Measurements from ENCODE around the gene CDC14B. TPM values are rescaled to one million over a fixed set of nuclear protein-coding genes. Genes with fewer than 3 reads are reported as not detected.
"Not testable (repeated sequence)": the region's sequence is repeated elsewhere in the genome, so short reads cannot be mapped to it uniquely, and the experiment has no call there.

CDC14B gene
- total RNA-seq, 2 donors from 2014 or later: 5.9 to 16.4 TPM

DNA sequence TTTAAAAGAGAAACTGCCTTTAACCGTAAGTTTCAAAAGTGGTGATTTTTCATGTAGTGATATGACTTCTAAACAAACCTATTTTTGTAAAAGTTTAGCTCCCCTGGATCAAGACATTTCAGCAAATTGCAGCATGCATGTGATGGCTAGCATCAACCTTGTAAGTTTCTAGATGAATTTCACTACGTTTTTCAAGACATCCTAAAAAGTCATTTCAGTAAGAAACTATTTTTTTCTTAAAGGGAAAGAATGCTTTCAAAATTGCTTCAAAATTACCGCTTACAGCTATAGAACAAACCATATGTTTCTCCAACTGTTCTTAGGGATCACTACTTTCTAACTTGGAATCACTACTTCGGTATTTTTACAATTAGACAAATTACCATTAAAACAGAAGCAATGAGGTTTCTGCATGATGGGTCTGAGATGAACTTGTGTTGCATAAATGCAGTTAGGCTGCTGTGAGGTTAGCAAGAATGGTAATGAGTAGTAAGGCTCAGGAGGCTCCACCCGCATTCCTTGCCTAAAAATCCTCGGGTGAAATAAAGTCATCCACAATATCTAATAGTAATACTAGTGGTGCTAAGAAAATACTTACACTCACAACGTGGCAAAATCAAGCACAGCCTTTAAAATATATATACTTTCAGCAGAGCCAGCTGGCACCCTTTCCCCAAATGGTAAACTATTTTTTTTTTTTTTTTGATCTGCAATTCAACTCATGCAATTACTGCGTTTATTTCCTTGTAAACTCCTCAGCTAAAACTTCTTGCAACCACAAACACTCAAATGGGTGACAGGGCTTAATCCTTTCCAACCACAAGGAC is 53.8 kb downstream of the CDC14B start:
- DNase-seq: no peak
- Mint-ChIP-seq H3K36me3 (ENCODE audit: low read depth) (no peaks in the 10 kb centered on the region), H3K4me3 (peak overlapping the region; percentile 92), H3K4me1 (peaks cover 13% of the 10 kb centered on the region), H3K27ac (peak overlapping the region; percentile 54), H3K27me3 (no peaks in the 10 kb centered on the region)
- no peaks in the 10 kb centered on the region for H3K9me3 ChIP-seq (ENCODE audit: control insufficient read depth, low read length, poor library complexity, severe bottlenecking)
- ATAC-seq: no peak

DNA sequence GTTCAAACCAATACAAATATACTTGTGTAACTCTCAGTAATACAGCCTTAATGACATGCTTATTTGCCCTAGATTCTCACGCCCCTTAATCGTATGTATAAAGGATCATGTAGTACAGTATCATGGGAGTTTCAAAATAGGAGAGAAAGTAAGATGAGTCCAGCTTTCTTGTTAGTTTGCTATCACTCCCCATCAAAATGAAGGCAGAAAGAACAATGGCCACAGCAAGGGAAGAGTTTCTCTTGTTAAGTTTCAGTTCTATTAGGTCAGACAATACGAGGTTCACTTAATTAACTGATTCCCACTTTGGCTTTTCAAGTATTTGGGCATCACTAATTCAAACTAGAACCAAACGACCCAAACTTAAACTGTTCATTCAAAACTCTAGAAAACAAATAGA is 55.4 kb downstream of the CDC14B start:
- H3K9me3 ChIP-seq (ENCODE audit: control insufficient read depth, low read length, poor library complexity, severe bottlenecking): no peaks in the 10 kb centered on the region
- Mint-ChIP-seq H3K4me3 (no peak overlapping the region), H3K36me3 (ENCODE audit: low read depth) (no peaks in the 10 kb centered on the region), H3K27ac (no peak overlapping the region), H3K27me3 (no peaks in the 10 kb centered on the region), H3K4me1 (peaks cover 13% of the 10 kb centered on the region)
- no peak for ATAC-seq
- DNase-seq: no peak

DNA sequence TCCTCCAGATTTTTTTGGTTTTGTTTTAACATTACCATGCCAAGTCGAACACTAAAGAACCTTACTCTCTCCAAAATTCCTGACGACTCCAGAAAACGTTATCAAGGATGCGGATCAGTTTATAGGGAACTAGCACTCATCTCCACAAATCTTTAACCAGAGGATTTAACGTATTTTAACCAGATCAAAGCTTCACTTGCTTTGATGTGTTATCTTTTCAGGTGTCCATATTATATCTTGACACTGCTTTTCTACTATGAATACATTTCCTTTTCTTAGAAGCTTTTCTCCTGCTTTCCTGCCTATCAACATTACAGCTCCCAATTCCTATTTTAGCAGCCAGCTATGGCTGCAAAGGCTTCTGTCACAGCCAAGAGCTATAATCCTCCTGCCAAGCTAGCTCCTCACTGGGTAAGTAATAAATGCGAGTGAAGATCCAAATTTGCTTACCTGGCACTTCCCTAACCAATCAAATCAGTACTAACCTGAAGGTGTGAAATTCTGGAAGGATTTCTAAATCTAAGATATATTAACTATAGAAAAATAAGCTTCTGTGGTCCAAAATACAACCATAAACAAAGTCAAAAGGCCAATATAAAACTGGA is 60.2 kb downstream of the CDC14B start:
- H3K27me3 Mint-ChIP-seq: no peaks in the 10 kb centered on the region
- no peak overlapping the region for H3K4me3 Mint-ChIP-seq
- H3K4me1 Mint-ChIP-seq: peaks cover 6% of the 10 kb centered on the region
- ATAC-seq: no peak
- no peaks in the 10 kb centered on the region for H3K9me3 ChIP-seq (ENCODE audit: control insufficient read depth, low read length, poor library complexity, severe bottlenecking)
- no peak for DNase-seq
- no peak overlapping the region for H3K27ac Mint-ChIP-seq
- H3K36me3 Mint-ChIP-seq (ENCODE audit: low read depth): peaks cover 3% of the 10 kb centered on the region

DNA sequence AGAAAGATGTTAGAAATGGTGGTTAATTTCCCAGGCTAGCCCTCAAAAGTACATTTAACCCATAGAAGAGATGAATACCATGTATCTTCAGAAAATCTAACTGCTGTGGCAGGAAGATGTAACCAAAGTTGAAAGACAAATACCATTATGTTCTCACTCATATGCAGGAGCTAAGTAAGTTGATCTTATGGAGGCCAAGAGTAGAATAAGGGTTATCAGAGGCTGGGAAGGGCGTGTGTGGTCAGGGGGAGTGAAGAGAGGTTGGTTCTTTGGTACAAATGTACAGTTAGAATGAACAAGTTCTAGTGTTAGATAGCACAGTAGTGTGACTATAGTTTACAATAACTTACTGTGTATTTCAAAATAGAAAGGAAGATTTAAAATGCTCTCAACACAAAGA is 61.7 kb downstream of the CDC14B start:
- DNase-seq (no peak), ATAC-seq (no peak)
- Mint-ChIP-seq H3K36me3 (ENCODE audit: low read depth) (peaks cover 3% of the 10 kb centered on the region), H3K4me3 (no peak overlapping the region), H3K4me1 (peaks cover 9% of the 10 kb centered on the region), H3K27me3 (no peaks in the 10 kb centered on the region), H3K27ac (no peak overlapping the region)
- no peaks in the 10 kb centered on the region for H3K9me3 ChIP-seq (ENCODE audit: control insufficient read depth, low read length, poor library complexity, severe bottlenecking)

DNA sequence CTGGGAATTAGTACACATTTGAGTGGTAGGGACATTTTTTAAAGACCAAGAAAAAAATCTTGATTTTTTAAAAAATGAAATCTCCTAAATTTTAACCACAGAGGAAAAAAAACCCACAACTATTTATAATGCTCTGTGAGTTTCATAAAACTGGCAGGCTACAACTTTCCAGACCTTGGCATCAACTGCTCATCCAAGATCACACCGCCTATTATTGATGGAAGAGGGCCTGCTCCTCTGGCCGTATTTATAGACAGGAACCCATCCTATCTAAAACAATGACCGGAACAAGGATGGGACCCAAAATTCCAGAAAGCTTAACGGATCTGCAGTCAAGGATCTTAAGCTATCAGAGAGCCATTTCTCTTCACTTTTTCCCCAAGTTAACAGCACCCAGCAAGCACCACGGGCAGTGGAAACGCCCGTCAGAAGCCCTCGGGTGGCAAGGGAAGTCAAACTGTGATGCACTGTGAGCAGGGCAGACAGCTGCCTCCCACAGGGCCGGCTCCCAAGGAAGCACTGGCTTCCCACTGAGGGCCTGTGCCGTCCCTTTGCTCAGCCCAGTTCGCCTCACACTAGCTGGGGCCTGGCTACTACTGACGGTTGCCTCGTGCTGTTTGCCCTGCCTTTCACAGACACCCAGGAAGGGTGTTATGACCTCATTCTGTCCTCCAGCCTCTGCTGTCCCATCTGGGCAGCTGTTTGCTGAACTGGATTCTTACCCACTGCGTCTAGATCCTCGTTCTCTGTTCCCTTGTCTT is 62.8 kb downstream of the CDC14B start:
- no peaks in the 10 kb centered on the region for H3K9me3 ChIP-seq (ENCODE audit: control insufficient read depth, low read length, poor library complexity, severe bottlenecking)
- no peak overlapping the region for H3K4me3 Mint-ChIP-seq
- H3K27ac Mint-ChIP-seq: no peak overlapping the region
- H3K4me1 Mint-ChIP-seq: peaks cover 9% of the 10 kb centered on the region
- peaks cover 3% of the 10 kb centered on the region for H3K36me3 Mint-ChIP-seq (ENCODE audit: low read depth)
- H3K27me3 Mint-ChIP-seq: no peaks in the 10 kb centered on the region
- ATAC-seq (no peak), DNase-seq (no peak)

DNA sequence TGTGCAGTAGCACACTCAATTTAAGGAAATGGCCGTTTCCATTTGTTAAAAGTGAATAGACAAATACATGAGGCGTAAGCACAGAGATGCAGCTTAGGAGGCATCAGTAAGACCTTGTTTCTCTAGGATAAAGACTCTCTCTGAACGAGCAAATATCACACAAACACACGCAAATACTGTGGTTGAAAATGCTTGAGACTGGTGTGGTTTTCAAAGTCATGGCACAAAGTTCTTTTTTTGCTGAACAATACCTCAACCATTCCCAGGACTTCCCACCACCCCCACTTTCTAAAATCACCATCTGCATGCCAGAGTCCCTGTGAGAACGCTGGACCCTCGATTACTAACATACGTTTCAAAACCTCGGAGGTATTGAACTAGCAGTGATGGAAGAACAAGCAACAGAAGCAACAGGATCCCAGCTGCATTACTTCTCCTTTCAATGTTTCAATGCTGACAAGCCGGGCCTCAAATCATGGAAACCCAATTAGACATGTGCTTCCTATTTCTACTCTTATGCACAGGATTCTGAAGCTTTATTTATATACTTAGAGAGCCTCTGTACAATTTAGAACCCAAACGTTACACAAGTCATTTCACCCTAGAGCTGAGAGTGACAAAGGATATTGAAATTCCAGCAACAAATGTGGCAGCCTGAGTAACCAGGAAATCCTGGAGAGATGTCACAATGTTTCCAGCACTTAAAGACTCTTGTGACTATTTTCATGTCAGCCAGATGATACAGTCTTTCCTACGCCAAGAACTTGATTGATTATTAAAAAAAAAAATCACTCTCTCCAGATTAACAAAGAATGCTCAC is 63.9 kb downstream of the CDC14B start:
- no peak for ATAC-seq
- Mint-ChIP-seq H3K27ac (no peak overlapping the region), H3K27me3 (no peaks in the 10 kb centered on the region)

DNA sequence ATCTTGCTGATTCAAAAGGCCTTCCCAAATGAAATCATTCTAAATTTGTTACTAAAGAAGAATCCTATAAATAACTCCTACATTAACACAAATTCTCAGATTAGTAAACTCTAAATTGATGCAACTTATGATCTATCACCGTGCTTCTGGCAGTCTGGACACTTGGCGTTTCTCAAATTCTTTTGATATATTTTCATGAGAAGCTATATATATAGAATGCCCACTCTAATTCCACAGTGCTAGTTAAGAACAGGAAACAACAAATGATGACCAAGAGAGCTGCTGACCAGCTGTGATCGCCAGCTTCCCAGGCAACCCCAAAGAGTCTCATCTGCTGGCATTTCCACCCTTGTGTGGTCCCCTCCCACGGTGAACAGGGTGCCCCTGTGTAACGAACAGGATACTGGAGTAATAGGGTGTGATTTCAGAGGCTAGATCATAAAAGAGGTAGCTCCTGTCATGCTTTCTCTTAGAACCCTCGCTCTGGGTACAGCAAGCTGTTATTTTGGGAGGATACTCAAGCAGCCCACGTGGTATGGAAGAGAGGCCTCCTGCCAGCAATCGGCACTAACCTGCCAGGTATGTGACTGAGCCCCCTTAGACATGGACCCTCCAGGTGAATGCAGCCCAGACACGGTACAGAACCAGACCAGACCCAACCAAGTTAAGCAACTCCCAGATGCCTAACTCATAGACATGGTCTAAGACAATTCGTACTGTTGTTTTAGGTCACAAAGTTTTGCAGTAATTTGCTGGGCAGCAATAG is 64.7 kb downstream of the CDC14B start:
- no peaks in the 10 kb centered on the region for H3K27me3 Mint-ChIP-seq
- no peak overlapping the region for H3K4me3 Mint-ChIP-seq
- H3K27ac Mint-ChIP-seq: peak overlapping the region; percentile 3
- peaks cover 3% of the 10 kb centered on the region for H3K36me3 Mint-ChIP-seq (ENCODE audit: low read depth)
- no peak for DNase-seq
- ATAC-seq: no peak
- H3K9me3 ChIP-seq (ENCODE audit: control insufficient read depth, low read length, poor library complexity, severe bottlenecking): no peaks in the 10 kb centered on the region
- H3K4me1 Mint-ChIP-seq: peaks cover 9% of the 10 kb centered on the region

More for the DNA sequence above, 63.9 kb downstream of the CDC14B start:
- no peak for DNase-seq
- no peaks in the 10 kb centered on the region for H3K9me3 ChIP-seq (ENCODE audit: control insufficient read depth, low read length, poor library complexity, severe bottlenecking)
- H3K36me3 Mint-ChIP-seq (ENCODE audit: low read depth): peaks cover 3% of the 10 kb centered on the region
- H3K4me1 Mint-ChIP-seq: peaks cover 9% of the 10 kb centered on the region
- H3K4me3 Mint-ChIP-seq: no peak overlapping the region

DNA sequence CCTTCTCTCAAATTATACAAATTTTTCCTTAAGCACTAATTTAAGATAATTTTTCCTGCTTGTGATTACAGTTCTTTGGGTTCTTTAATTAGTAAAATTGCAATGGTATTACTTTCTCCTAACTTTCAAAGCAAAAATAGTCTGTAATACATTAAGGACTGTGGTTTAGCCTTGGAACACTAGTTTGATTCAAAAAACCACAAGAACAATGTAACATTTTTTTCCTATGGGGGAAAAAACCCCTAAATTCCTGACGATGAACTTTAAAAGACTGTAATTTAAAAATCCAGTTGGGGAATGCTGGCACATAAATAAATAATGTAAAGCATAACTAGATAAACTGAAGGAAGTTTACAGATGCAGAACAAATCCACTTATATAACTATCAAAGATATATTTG is 65.3 kb downstream of the CDC14B start:
- ATAC-seq (no peak), DNase-seq (no peak)
- no peaks in the 10 kb centered on the region for H3K9me3 ChIP-seq (ENCODE audit: control insufficient read depth, low read length, poor library complexity, severe bottlenecking)
- peaks cover 3% of the 10 kb centered on the region for H3K36me3 Mint-ChIP-seq (ENCODE audit: low read depth)
- peaks cover 9% of the 10 kb centered on the region for H3K4me1 Mint-ChIP-seq
- H3K27ac Mint-ChIP-seq: peak overlapping the region; percentile 3
- no peak overlapping the region for H3K4me3 Mint-ChIP-seq
- no peaks in the 10 kb centered on the region for H3K27me3 Mint-ChIP-seq

DNA sequence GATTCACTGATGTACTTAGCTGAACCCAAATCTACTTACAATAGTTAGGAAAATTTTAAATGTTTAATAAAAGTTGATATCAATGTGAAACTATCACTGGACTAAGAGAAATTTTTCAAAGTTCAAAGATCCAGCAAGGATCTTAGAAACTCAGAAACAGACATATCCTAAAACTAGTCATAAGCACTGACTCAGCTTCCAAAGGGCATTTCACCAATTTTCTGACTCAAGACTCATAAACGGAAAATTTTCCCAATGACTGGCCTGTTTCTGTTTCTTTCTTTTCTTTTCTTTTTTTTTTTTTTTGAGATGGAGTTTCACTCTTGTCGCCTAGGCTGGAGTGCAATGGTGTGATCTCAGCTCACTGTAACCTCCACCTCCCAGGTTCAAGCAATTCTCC is 66.6 kb downstream of the CDC14B start:
- ATAC-seq (no peak), DNase-seq (no peak)
- peaks cover 10% of the 10 kb centered on the region for H3K4me1 Mint-ChIP-seq
- peaks cover 3% of the 10 kb centered on the region for H3K36me3 Mint-ChIP-seq (ENCODE audit: low read depth)
- peak overlapping the region; percentile 16 for H3K27ac Mint-ChIP-seq
- H3K9me3 ChIP-seq (ENCODE audit: control insufficient read depth, low read length, poor library complexity, severe bottlenecking): no peaks in the 10 kb centered on the region
- H3K27me3 Mint-ChIP-seq: no peaks in the 10 kb centered on the region
- no peak overlapping the region for H3K4me3 Mint-ChIP-seq

DNA sequence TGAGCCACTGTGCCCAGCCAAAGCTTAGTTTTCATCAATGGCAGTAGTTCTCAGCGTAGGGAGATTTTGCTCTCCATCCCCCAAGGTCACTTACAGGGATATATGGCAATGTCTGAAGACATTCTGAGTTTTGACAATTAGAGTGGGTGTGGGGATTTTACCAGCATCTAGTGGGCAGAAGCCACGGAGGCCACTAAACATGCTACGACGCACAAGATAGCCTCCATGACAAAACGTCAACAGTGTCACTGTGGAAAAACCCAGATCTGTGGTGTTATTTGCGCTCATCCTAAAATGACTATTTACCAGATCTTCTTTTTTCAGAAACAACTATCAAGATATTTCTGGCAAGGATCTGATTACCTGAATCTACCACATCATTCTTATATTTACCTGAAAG is 68.2 kb downstream of the CDC14B start:
- no peak for ATAC-seq
- H3K27ac Mint-ChIP-seq: no peak overlapping the region
- H3K4me3 Mint-ChIP-seq: no peak overlapping the region
- H3K36me3 Mint-ChIP-seq (ENCODE audit: low read depth): no peaks in the 10 kb centered on the region
- no peaks in the 10 kb centered on the region for H3K27me3 Mint-ChIP-seq
- no peaks in the 10 kb centered on the region for H3K9me3 ChIP-seq (ENCODE audit: control insufficient read depth, low read length, poor library complexity, severe bottlenecking)
- H3K4me1 Mint-ChIP-seq: peaks cover 7% of the 10 kb centered on the region
- no peak for DNase-seq

DNA sequence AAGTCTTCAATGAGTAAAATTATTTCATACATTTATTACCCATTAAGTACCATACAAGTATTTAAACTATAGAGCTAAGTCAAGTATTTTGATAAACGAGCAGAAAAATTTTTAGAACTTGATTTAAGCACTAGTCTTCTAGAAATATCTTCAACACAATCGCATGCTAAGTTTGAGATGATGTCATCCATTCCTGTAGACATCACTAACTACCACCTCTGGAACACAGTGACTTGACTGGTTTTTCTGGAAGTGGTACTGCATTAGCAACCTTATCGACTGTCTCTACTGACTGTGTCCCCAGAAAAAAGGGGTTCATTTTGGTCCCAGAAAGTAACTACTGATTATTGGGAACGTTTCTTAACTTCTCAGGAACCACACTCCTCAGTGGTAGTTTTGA is 69.0 kb downstream of the CDC14B start:
- Mint-ChIP-seq H3K27me3 (no peaks in the 10 kb centered on the region), H3K27ac (no peak overlapping the region), H3K4me3 (no peak overlapping the region), H3K4me1 (peaks cover 7% of the 10 kb centered on the region), H3K36me3 (ENCODE audit: low read depth) (peaks cover 2% of the 10 kb centered on the region)
- no peaks in the 10 kb centered on the region for H3K9me3 ChIP-seq (ENCODE audit: control insufficient read depth, low read length, poor library complexity, severe bottlenecking)
- no peak for DNase-seq
- no peak for ATAC-seq

DNA sequence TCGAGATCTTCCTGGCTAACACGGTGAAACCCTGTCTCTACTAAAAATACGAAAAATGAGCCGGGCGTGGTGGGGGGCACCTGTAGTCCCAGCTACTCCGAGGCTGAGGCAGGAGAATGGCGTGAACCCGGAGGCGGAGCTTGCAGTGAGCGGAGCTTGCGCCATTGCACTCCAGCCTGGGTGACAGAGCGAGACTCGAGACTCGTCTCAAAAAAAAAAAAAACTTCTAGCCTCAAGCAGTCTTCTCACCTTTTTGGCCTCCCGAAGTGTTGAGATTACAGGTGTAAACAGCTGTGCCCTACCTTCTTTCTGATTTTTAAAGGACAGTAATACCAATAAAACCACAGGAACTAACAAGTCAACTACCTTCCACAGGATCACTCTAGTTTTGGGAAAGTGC is 76.5 kb downstream of the CDC14B start:
- H3K4me3 Mint-ChIP-seq; ATAC-seq; H3K36me3 Mint-ChIP-seq (ENCODE audit: low read depth); H3K9me3 ChIP-seq (ENCODE audit: control insufficient read depth, low read length, poor library complexity, severe bottlenecking); DNase-seq; H3K27me3 Mint-ChIP-seq; H3K4me1 Mint-ChIP-seq; H3K27ac Mint-ChIP-seq: not testable (repeated sequence)

All from T-helper 17 cell (primary cell).